Lower leg skin (tissue), 4 donors: ENCODE results near the gene NRAS. TPM values are rescaled to one million over a fixed set of nuclear protein-coding genes. Genes with fewer than 3 reads are reported as not detected.

ENCODE experiments used
- DNase-seq, 2 donors: peaks; one replicate each; pipeline ENCODE4 v3.0.0-alpha.2; 2019; ENCODE audit warnings: low spot score in 2 of 2
- H3K4me3 ChIP-seq: fragments of 200-600 bp; sonication (generic); 2 replicates; pipeline ENCODE4 v1.5.1; 2017; ENCODE audit warnings: mild to moderate bottlenecking, low read depth; ENCODE audit not compliant: poor library complexity, severe bottlenecking
- POLR2A ChIP-seq, 2 donors: fragments of 450-650 bp; IDR thresholded peaks; one replicate each; pipeline ENCODE4 v1.6.1; 2016 to 2017; ENCODE audit warnings: antibody characterized with exemption in 2 of 2, mild to moderate bottlenecking in 1 of 2, moderate library complexity in 1 of 2
- WGBS, 2 donors: methylation state at CpG; one replicate each; pipeline ENCODE4 v1.1.5; 2018; 5-methylcytosine and 5-hydroxymethylcytosine counted together
- intact Hi-C: fragments of 100-400 bp; cut with DNase I; formaldehyde crosslinking; loops from one replicate; pipeline ENCODE4 v1.15.0; 2023; ENCODE audit warnings: low total_unique reads
- total RNA-seq, 4 donors: library from RNA; depleted of rRNA; stranded (reverse); fragments of >200 nt; gene quantifications; one replicate each; pipeline ENCODE4 v1.1.0, GENCODE V29; 2016
- TF ChIP-seq, protein P1 (sequence below), 3 donors: fragments of 450-650 bp; IDR thresholded peaks; one replicate each; pipeline ENCODE4 v1.5.1; 2016; ENCODE audit warnings: antibody characterized with exemption in 3 of 3, mild to moderate bottlenecking in 3 of 3, moderate library complexity in 2 of 3

NRAS gene
- total RNA-seq, 4 donors from 2014 or later = 19.6 to 40.0 (median 33.2) TPM

DNA sequence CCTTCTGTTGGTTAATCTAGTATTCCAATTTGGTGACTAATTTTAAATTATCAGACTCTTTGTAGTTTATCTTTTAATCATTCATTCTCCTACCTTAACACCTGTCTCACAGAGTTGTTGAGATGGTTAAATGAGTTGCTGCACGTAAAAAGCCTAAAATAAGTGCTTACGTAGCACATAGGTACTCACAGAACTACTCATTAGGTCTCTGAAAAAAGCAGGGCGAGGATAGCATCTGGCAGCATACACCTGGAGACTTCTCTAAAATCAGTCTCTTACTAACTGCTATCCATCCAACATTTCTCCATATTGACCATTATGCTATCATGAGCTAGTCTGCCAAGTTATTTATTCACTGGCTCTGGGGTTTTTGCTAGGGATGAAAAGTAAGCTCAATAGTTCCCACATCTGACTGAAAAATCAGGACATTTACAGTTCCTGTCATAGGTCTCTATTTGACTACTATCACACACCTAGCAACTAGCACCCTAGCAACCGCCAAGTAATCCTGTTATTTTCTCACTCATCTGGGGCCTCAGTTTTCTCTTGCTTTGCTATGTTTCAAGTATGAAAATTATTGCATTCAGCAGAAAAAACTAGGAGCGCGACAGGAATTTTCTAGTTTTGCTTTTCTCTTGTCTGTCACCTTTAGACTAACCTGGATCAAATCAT lies 30.0 kb upstream of the NRAS start:
- TF ChIP-seq, protein P1, sequence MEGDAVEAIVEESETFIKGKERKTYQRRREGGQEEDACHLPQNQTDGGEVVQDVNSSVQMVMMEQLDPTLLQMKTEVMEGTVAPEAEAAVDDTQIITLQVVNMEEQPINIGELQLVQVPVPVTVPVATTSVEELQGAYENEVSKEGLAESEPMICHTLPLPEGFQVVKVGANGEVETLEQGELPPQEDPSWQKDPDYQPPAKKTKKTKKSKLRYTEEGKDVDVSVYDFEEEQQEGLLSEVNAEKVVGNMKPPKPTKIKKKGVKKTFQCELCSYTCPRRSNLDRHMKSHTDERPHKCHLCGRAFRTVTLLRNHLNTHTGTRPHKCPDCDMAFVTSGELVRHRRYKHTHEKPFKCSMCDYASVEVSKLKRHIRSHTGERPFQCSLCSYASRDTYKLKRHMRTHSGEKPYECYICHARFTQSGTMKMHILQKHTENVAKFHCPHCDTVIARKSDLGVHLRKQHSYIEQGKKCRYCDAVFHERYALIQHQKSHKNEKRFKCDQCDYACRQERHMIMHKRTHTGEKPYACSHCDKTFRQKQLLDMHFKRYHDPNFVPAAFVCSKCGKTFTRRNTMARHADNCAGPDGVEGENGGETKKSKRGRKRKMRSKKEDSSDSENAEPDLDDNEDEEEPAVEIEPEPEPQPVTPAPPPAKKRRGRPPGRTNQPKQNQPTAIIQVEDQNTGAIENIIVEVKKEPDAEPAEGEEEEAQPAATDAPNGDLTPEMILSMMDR (IDR thresholded peaks at IDR 0.05) = no peak
- TF ChIP-seq POLR2A (IDR thresholded peaks at IDR 0.05) = no peak
- intact Hi-C loops = no loop called here
- WGBS, 2 donors = 80% methylated on average over 6 of the region's 6 CpGs
- no peak overlapping the region for H3K4me3 ChIP-seq
- no peak for DNase-seq

DNA sequence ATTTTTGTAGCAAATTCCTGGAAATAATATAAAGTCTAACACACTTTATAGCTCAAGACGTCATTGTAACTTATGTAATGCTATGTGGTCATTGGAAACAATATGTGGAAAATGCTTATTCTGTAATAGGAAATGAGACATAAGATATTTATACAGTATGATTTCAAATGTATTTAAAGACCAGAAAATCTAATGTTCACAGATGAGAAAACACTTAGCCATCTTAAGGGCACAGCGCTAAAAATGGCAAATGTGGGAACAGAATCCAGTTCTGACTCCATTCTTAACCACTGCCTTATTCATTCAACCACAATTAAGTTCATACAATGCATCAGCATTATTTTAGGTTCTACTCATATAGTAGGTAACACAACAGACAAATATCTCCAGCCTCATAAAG lies 28.7 kb upstream of the NRAS start:
- no peak overlapping the region for H3K4me3 ChIP-seq
- intact Hi-C loops = no loop called here
- WGBS, 2 donors = 68 to 75% methylated on average over 2 of the region's 2 CpGs
- no peak for TF ChIP-seq POLR2A (IDR thresholded peaks at IDR 0.05)
- TF ChIP-seq, protein P1 (IDR thresholded peaks at IDR 0.05) = no peak
- DNase-seq = no peak

DNA sequence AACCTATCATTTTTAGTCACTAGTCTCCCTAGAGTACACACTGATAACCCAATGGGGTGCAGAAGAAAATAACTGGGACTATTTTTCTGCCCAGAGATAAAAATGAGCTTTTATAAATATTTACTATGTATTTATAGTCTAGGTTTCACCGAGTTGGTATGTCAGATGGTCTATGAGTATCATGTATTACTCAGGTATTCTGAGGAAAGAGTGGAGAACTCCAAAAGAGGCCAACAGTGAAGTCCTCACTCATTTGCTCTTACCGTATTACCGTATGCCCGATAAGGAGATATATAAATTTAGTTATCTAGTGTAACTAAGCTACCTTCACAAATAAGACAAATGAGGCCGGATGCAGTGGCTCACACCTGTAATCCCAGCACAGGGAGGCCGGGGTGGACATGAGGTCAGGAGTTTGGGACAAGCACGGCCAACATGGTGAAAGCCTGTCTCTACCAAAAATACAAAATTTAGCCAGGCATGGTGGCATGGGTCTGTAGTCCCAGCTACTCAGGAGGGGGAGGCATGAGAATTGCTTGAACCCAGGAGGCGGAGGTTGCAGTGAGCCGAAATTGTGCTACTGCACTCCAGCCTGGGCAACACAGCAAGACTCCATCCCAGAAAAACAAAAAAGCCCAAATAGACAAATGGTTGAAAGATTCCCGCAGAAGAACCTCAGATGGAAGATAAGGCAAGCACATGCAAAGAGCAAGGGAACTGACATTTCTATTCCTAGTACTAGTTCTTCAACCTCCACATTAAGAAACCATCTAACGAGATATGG lies 25.6 kb upstream of the NRAS start:
- H3K4me3 ChIP-seq = no peak overlapping the region
- intact Hi-C loops = no loop called here
- DNase-seq = peak in 1 of 2 donors; percentile 42
- 94 to 96% methylated on average over 11 of the region's 11 CpGs for WGBS, 2 donors
- TF ChIP-seq POLR2A (IDR thresholded peaks at IDR 0.05) = no peak
- TF ChIP-seq, protein P1 (IDR thresholded peaks at IDR 0.05) = no peak

DNA sequence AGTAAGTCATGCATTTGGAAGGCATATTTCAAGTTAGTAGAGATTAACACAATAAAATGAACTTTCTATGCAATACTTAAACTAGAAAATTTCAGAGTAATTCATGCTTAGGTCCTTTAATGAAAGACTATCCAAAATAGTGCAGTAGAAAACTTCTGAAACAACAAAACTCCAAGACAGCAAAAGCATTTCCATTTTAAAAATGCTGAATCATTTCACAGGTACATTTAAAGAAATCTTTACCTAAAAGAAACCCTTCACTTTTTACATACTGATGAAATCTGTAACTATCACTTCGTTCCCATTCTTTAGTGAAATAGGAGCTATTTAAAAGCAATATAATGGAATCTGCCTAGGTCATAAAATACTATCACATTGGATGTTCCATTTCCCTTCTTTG lies 23.8 kb upstream of the NRAS start:
- intact Hi-C loops = no loop called here
- WGBS, 2 donors = 93 to 100% methylated on average over 1 of the region's 1 CpG
- H3K4me3 ChIP-seq = no peak overlapping the region
- TF ChIP-seq, protein P1 (IDR thresholded peaks at IDR 0.05) = no peak
- no peak for TF ChIP-seq POLR2A (IDR thresholded peaks at IDR 0.05)
- no peak for DNase-seq

DNA sequence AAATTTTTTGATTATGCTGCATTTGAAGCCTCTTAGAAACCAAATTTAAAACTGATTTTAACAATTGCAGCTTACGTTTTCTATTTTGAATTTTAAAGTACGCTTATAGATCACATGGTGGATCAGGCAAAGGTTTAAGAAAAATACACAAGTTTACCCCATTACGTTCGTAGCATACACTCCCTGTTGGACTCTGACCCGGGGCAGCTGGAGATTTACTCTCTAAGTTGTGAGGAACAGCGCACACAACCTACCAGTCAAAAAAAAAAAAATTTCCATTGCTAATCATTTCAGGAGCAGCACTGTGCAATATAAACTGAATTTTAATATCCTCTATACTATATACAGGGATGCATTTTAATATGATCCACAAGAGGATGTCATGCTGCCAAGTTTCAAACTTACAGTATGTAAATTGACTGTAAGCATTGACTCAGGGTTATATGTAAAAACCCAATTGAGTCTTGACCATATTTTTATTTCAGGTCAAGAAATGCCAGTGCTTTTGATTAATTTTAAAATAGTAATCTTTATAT lies 20.8 kb upstream of the NRAS start:
- H3K4me3 ChIP-seq = no peak overlapping the region
- 94% methylated on average over 6 of the region's 6 CpGs for WGBS, 2 donors
- intact Hi-C loops = no loop called here
- no peak for DNase-seq
- TF ChIP-seq POLR2A (IDR thresholded peaks at IDR 0.05) = no peak
- TF ChIP-seq, protein P1 (IDR thresholded peaks at IDR 0.05) = no peak
